ENCODE results near the gene FMN2.

FMN2 gene

GRCh38 chr1:240091614-240092300 is at the start of gene FMN2:
FMN2 (plus strand) TSS chr1:240091883; CDS start chr1:240092110, 227 bp downstream.
- no peak for DNase-seq

GRCh38 chr1:240044620-240045019 is 47.1 kb upstream of the FMN2 start:
- no peak for DNase-seq

GRCh38 chr1:240046000-240046399 is 45.7 kb upstream of the FMN2 start:
- DNase-seq = no peak

GRCh38 chr1:240054109-240054701 is 37.5 kb upstream of the FMN2 start:
- no peak for DNase-seq

GRCh38 chr1:240055936-240056335 is 35.7 kb upstream of the FMN2 start:
- no peak for DNase-seq

GRCh38 chr1:240056350-240056749 is 35.3 kb upstream of the FMN2 start:
- no peak for DNase-seq

GRCh38 chr1:240058049-240058448 is 33.6 kb upstream of the FMN2 start:
- DNase-seq = no peak

GRCh38 chr1:240068961-240069360 is 22.7 kb upstream of the FMN2 start:
- no peak for DNase-seq

- DNase-seq = no peak
These were observed 21.5 kb upstream of the FMN2 start for GRCh38 chr1:240070188-240070587.

- DNase-seq = no peak
These were observed 18.6 kb upstream of the FMN2 start for GRCh38 chr1:240073097-240073496.

- DNase-seq = no peak
These were observed 17.3 kb upstream of the FMN2 start for GRCh38 chr1:240074422-240074821.

GRCh38 chr1:240074908-240075307 is 16.8 kb upstream of the FMN2 start:
- DNase-seq = no peak

GRCh38 chr1:240084337-240084736 is 7.3 kb upstream of the FMN2 start:
- no peak for DNase-seq

- DNase-seq = no peak
These were observed 6.9 kb upstream of the FMN2 start for GRCh38 chr1:240084749-240085148.

GRCh38 chr1:240086726-240087125 is 5.0 kb upstream of the FMN2 start:
- DNase-seq = no peak

GRCh38 chr1:240090014-240090413 is 1.7 kb upstream of the FMN2 start:
- no peak for DNase-seq

- DNase-seq = no peak
These were observed 604 bp upstream of the FMN2 start for GRCh38 chr1:240090957-240091600.

GRCh38 chr1:240092301-240093119 is 827 bp downstream of the FMN2 start:
- DNase-seq = no peak

- DNase-seq = no peak
These were observed 1.7 kb downstream of the FMN2 start for GRCh38 chr1:240093120-240093961.

GRCh38 chr1:240094041-240094722 is 2.5 kb downstream of the FMN2 start:
- no peak for DNase-seq

GRCh38 chr1:240096974-240097373 is 5.3 kb downstream of the FMN2 start:
- no peak for DNase-seq

- no peak for DNase-seq
These were observed 6.9 kb downstream of the FMN2 start for GRCh38 chr1:240098534-240098933.
